HG02852 (cell line): Measurements from ENCODE around the gene BCL11A.
A peak's percentile ranks its signal among the peaks of the same experiment; 100 is the strongest.

Source experiments
- ATAC-seq: cut with Tn5 transposase; IDR thresholded peaks from one replicate; pipeline ENCODE4 v1.9.1; 2021; ENCODE audit warnings: mild to moderate bottlenecking, moderate library complexity; ENCODE audit not compliant: unreplicated experiment

The BCL11A gene

GRCh38 chr2:60490441-60490840, 63.0 kb downstream of the BCL11A start:
- no peak for ATAC-seq

GRCh38 chr2:60489289-60489688, 64.2 kb downstream of the BCL11A start:
- no peak for ATAC-seq

DNA sequence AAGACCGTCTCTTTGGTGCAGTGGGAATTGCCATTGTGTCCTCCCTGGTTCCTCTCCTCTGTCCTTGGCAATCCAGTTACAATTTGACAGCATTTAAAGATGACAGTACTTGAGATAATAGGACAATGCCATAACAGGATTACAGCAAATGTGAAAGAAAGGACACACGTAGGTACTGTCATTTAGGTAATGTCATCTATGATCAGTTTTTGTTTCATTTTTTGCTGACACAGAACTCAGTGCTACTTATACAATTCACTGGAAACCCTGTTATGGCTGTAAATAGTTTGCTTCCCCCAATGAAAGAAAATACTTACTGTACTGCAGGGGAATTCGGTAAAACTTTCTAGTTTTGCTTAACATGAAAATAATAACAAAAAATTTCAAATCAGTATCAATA, 65.2 kb downstream of the BCL11A start:
- peak; percentile 62 for ATAC-seq

GRCh38 chr2:60487174-60487573, 66.3 kb downstream of the BCL11A start:
- ATAC-seq = no peak

GRCh38 chr2:60486551-60486950, 66.9 kb downstream of the BCL11A start:
- ATAC-seq = no peak

GRCh38 chr2:60486067-60486466, 67.4 kb downstream of the BCL11A start:
- ATAC-seq = peak; percentile 36

DNA sequence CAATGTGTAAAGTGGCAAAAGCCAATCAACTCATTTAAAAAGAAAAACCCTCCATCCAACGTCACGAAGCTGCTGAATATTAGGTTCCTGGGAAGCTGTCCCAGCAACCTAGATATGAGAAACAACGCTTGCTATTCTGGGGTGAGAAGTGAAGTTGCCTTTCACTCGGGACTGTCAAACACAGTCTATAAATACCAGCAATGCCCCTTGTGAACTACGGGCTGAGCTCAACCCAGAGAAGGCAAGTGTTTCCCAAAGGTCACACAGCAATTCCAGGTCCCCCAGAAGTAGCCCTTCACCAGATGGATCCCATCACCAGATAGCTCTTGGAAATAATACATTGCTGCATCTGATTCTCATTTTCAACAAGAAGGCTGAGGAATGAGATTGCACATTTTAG, 67.9 kb downstream of the BCL11A start:
- ATAC-seq = no peak

GRCh38 chr2:60485055-60485454, 68.4 kb downstream of the BCL11A start:
- no peak for ATAC-seq

DNA sequence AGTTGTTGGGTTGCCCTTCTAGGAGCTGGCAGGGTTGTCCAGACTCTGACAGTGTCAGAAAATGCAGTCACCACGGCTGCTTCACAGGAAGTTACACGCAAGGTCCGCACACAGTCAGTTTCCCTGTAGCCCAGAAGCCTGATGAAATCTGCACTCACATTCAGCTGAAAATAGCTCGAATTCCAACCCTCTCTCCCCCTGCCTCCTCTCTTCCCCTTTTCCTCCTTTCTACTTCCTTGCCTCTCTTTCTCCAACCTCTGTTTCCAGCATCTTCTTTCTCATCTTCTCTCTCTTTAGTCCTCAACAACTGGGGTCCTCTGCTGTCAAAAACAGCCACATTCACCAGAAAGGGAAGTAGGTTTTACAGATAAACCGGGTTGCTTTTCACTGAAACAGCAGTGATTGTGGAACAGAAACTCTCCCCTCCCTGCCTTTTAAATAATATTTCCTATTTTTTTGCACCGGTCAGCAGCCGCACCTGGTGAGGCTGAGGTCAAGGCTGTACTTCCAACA, 69.3 kb downstream of the BCL11A start:
- peak; percentile 48 for ATAC-seq

- ATAC-seq = no peak
These were observed 70.1 kb downstream of the BCL11A start for GRCh38 chr2:60483401-60483800.

DNA sequence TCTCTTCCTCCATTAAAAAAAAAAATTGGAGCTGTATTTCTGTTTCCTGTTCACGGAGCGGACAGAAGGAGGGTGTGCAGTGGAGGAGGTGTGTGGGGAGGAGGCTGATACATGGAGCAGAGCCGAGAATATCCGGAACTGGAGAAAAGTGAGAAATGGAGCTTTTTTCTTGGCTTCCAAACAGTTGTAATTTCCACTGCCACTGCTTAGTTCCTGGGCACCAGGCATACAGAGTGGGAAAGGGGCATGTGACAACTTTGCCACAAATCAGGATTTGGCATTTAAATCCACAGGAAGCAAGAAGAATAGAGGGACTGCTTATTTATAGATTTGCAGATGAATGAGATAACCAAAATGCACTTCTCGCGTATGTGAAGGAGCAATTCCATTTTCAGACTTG, 71.2 kb downstream of the BCL11A start:
- ATAC-seq = no peak

- ATAC-seq = no peak
These were observed 72.2 kb downstream of the BCL11A start for GRCh38 chr2:60481257-60481656.

DNA sequence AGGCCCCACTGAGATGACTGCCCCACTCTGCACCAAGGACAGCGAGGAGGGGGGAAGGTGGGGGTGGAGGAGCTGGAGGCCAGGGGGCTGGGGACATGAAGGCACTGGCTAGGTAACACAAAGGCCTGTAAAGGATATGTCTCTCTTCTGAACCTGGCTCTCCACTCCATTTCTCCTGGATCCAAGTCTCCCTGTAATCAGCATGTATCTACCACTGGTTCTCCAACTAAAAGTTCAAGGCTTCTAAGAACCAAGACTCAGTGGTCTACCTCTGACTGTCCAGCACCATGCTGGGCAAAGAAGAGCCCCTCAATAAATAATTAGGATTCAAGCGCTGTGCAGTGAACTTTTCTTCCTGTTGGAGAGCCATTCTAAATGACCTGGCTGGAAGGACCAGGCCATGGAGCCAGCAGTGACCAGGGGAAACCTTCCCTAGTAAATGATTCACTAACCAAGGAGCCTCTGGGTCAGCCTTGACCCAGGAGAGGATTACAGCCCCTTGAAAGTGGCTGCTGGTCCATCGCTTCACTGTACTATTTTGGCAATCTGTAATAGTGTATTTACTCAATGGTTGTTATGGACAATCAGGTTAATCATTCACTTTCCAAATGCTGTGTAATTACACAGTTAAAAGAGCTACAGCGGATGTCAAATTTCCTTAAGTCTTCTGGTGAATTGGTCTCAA, 73.2 kb downstream of the BCL11A start:
- no peak for ATAC-seq

DNA sequence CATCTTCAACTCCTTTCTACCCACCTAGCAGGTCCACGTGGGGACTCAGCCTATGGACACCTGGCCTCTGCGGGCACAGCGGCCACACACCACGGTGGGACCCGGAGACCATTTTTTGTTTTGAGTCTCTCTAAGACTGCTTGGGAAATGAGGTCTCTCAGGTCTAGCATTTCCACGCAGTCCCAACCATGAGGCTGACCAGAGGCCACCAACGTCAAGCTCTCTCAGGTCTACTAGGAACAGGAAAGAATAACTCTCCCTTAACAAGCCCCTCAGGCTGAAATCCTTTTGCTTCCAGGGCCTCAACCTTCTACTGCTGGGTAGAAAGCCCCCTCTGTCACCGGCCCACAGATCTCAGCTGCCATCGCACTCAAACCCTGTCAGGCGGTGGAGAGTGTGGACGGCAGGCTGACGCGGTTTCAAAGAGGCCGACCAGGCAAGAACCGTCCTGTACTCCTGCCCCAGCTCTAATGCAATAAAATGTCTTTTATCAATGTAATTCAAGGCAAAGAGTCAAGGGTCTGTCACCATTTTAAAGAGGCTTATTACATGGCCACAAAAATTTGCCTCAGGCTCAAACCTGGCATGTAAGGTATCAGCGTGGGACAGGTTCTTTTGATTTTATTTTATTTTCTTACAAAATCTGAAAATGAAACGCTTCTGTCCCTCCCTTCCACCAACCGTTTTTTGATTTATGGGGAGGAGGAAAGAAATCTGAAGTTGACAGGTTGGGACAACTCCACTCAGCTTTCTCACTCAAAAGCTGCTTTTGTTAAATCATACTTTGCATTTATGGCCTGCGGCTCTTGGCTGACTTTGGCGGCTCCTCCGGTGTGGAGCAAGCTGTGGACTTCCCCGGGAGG, 74.0 kb downstream of the BCL11A start:
- ATAC-seq = no peak

GRCh38 chr2:60478660-60479059, 74.8 kb downstream of the BCL11A start:
- no peak for ATAC-seq

DNA sequence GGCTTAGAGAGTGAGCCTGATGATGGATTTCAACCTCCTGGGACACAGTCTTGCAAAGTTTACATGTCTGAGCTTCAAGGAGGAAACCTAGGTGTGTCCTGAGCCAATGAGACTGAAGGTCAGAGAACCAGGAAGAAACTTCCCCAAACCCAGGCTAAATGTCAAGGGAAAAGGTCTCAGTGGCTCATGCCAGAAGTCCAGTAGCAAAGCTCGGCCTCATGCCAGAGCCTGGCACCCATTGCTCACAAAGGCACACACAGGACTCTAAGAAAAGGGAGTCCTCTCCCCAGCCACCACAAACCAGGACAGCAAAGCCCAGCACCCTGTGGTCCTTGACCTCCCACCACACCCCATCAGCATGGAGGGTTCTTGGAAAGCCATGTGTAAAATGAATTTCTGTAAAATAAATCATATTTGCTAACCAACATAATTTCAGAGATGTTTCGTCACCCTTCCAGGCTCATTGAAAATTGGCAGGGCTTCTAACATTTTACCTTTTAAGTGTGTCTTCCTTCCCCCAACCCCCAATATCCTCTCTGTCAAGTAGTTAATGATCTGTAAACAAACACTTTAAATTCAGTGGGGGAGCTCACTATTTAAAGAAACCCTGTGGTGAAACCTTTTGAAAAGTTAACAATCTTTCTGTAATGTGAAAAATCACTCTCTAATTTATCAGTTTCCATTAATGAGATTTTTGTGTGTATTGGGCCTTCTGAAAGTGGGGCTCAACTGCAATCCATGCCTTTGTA, 77.1 kb downstream of the BCL11A start:
- ATAC-seq = no peak

GRCh38 chr2:60475123-60475830, 78.2 kb downstream of the BCL11A start:
- ATAC-seq = no peak

GRCh38 chr2:60474301-60474700, 79.2 kb downstream of the BCL11A start:
- ATAC-seq = no peak

- ATAC-seq = no peak
These were observed 79.9 kb downstream of the BCL11A start for GRCh38 chr2:60473546-60473945.

- ATAC-seq = no peak
These were observed 80.7 kb downstream of the BCL11A start for GRCh38 chr2:60472663-60473289.
